Activated T-helper 1 cell treated with anti-CD3 and anti-CD28 coated beads, Interleukin-12 subunit alpha, Interleukin-12 subunit beta, Interleukin-2, Interleukin-4 antibody, amounts not matched to agents 30 ng/mL and 10 ng/mL and 1 ng/mL, durations not matched to agents 14 hours and 24 hours and 36 hours (primary cell): ENCODE results near the gene HDAC4. TPM values are rescaled to one million over a fixed set of nuclear protein-coding genes. Genes with fewer than 3 reads are reported as not detected.

Experiments used
- DNase-seq: peaks from one replicate; pipeline ENCODE4 v3.0.0; 2021; ENCODE audit warnings: low spot score
- H3K27ac Mint-ChIP-seq: one replicate; pipeline ENCODE4 v1.8.0; 2021; ENCODE audit warnings: mild to moderate bottlenecking, mixed read lengths
- H3K27me3 Mint-ChIP-seq: one replicate; pipeline ENCODE4 v1.8.0; 2022; ENCODE audit warnings: mild to moderate bottlenecking, moderate library complexity, mixed read lengths; ENCODE audit not compliant: insufficient read depth
- H3K36me3 Mint-ChIP-seq: one replicate; pipeline ENCODE4 v1.8.0; 2021; ENCODE audit warnings: low read depth, mixed read lengths
- H3K4me1 Mint-ChIP-seq: one replicate; pipeline ENCODE4 v1.8.0; 2021; ENCODE audit warnings: low read depth, mixed read lengths
- H3K4me3 Mint-ChIP-seq: one replicate; pipeline ENCODE4 v1.8.0; 2021; ENCODE audit warnings: mild to moderate bottlenecking, moderate library complexity, mixed read lengths
- H3K9me3 Mint-ChIP-seq: one replicate; pipeline ENCODE4 v1.8.0; 2021; ENCODE audit warnings: mixed read lengths
- intact Hi-C: fragments of 100-400 bp; cut with micrococcal nuclease; formaldehyde crosslinking; loops from one replicate; pipeline ENCODE4 v1.15.1; 2024
- total RNA-seq: library from RNA; stranded (reverse); gene quantifications from 2 replicates; pipeline ENCODE4 v1.2.3, GENCODE V29; 2022

Gene HDAC4
- total RNA-seq, 1 donor from 2014 or later = 41.3 TPM

DNA sequence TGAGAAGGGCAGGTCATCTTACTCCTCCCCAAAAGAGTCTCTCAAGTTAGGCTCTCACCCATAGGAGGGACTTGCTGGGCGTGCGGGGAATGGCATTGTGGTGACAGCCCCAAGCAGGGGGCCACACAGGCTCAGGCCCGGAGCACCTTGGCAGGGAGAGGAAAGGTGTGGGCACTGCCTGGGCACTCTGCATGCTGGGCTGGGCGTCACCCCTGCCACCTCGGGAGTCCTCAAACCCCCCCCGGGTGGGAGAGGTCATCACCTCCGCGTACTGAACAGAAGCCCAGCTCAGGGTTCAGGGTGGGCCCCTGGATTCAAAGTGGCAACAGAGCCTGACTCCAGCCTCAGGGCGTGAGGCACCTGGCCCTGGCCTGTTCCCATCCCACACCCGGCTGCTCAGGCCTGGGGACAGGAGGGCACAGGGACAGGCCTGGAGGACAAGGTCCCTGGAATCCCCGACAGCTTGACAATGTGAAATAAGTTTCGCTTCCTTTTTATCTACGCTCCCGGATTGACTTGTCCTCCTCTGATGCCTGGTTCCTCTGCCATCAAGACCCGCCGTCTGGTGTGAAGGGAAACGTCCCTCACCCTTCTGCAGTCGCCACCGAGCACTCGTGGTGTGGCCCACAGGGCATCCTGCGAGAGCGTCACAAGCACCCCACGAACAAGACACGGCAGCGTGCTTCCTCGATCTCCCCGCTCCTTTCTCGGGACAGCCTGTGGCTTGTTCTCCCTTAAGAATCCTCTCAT, 97.8 kb downstream of the HDAC4 start:
- intact Hi-C loops = no loop called here
- no peaks in the 10 kb centered on the region for H3K9me3 Mint-ChIP-seq
- H3K27ac Mint-ChIP-seq = no peak overlapping the region
- H3K4me3 Mint-ChIP-seq = no peak overlapping the region
- H3K36me3 Mint-ChIP-seq = peaks cover 6% of the 10 kb centered on the region
- peaks cover 48% of the 10 kb centered on the region for H3K4me1 Mint-ChIP-seq
- no peaks in the 10 kb centered on the region for H3K27me3 Mint-ChIP-seq
- DNase-seq = no peak

DNA sequence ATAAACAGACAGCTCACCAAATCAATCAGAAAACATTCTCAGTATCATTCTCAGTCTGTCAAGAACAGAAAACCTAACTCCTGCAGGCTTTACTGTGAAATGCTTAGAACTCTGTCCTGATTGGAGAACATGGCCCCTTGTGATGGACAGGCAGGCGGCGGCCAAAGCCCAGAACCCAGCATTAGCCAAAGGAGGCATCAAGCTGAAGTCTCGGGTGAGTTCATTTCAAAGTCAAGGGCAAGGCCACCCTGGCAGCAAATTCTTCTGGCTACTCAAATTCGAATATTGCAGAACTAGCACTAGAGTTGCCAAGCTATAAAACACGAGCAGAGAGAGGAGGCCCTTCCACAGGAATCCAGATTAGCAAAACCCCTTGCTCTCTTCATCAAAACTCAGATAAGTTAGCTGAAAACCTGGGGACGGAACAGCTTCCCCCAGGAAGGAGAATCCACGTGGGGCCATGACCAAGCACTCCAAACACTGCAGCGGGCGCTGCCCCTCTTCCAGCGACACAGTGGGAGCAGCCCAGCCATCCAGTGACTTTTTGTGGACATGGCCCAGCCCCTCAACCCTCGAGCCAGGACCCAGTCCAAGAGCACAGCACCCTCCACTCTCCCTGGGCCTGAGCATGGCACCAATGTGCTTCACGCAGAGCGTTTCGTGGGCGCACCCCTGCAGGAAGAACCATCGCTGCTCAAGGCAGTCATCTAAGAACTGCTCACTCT, 98.6 kb downstream of the HDAC4 start:
- intact Hi-C loops = no loop called here
- H3K9me3 Mint-ChIP-seq = no peaks in the 10 kb centered on the region
- no peak for DNase-seq
- H3K36me3 Mint-ChIP-seq = peaks cover 9% of the 10 kb centered on the region
- no peak overlapping the region for H3K4me3 Mint-ChIP-seq
- H3K27me3 Mint-ChIP-seq = no peaks in the 10 kb centered on the region
- H3K4me1 Mint-ChIP-seq = peaks cover 55% of the 10 kb centered on the region
- no peak overlapping the region for H3K27ac Mint-ChIP-seq

DNA sequence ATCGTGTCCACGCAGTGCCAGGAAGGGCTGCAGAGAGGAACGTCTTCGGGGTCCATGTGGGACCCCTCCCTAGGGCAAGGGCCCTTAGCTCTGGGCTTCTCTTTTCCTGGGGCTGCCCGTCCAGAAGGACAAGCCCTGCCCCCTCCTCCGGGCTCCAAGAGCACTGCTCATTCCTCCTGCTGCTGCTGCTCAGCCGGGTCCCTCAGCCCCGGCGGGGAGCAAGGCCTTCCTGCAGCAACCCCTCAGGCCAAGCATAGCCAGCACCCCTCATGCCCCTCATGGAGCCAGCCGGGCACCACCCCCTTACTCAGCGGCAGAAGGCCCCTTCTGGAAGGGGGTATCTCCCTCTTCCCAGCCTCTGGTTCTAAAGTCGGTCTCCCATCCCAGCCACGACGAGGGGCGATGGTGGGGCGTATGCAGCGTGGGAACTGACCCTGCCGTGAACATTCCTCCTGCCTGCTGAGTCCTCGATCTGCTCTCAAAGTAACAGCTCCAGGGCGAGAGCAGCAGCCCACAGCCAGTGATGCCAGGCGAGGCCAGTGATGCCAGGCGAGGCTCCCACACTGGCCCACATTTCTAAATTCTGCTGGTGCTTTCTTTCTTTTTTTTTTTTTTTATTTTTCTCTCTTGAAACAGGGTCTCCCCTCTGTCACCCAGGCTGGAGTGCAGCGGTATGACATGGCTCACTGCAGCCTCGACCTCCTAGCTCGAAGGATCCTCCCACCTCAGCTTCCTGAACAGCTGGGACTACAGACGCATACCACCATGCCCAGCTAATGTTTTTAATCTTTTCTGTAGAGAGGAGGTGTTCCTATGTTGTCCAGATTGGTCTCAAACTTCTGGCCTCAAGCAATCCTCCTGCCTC, 99.7 kb downstream of the HDAC4 start:
- peak overlapping the region; percentile 52 for H3K27ac Mint-ChIP-seq
- intact Hi-C loops = no loop called here
- no peaks in the 10 kb centered on the region for H3K27me3 Mint-ChIP-seq

DNA sequence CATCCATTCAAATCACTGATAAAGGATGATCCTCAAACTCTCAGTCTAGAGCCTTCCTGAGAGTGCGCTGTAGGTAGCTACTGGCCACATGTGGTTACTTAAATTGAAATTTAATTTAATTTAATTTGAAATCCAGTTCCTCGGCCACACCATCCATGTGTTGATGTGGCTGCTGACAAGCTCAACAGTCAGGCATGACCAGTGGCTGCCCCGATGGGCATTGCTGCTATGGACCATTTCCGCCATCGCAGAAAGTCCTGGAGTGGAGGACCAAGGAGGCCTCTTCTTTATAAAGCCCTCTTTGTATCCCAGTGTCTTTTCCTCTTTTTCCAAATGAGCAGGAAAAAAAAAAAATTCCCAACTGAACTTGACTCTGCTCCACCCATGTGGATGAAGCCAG, 100.6 kb downstream of the HDAC4 start:
- Mint-ChIP-seq H3K4me1 (peaks cover 70% of the 10 kb centered on the region), H3K27ac (no peak overlapping the region), H3K36me3 (peaks cover 9% of the 10 kb centered on the region), H3K9me3 (no peaks in the 10 kb centered on the region), H3K4me3 (no peak overlapping the region), H3K27me3 (peaks cover 2% of the 10 kb centered on the region)
- intact Hi-C loops = no loop called here
- DNase-seq = no peak

More for the DNA sequence above, 99.7 kb downstream of the HDAC4 start:
- H3K9me3 Mint-ChIP-seq = no peaks in the 10 kb centered on the region
- peaks cover 61% of the 10 kb centered on the region for H3K4me1 Mint-ChIP-seq
- H3K36me3 Mint-ChIP-seq = peaks cover 9% of the 10 kb centered on the region
- no peak overlapping the region for H3K4me3 Mint-ChIP-seq
- DNase-seq = no peak

DNA sequence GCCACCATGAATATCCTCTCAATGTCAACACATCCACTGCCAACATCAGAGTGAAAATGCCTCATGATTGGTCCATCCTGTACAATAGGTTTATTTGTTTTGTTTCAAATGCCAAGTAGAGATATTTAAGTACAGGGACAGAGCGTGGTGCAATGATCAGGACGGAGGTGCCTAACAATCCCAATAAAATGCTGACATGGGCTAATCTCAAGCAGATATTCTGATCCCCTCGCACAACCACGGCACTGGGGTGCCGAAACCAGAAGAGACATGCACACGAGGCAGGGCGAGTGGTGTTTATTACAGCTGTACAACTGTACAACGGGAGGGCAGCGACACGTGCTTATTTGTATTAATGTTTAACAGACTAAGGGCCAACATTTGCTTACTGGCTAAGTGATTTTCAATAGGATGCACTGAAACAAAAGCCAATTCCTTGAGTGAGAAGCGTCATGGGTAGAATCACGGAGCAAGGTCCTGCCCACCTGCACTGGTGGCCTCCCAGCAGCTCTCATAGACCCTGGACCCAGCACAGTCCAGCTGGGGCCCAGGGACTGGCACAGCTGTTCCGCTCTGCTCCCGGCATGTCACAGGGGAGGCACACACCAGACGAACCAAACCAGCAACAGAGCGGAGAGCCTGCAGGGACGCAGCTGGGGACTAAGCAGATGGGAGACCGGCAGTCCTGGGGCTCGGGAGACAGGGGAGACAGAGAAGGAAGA, 101.4 kb downstream of the HDAC4 start:
- intact Hi-C loops = no loop called here
- Mint-ChIP-seq H3K27ac (no peak overlapping the region), H3K36me3 (peaks cover 11% of the 10 kb centered on the region), H3K27me3 (peaks cover 2% of the 10 kb centered on the region), H3K4me3 (no peak overlapping the region), H3K9me3 (no peaks in the 10 kb centered on the region), H3K4me1 (peaks cover 71% of the 10 kb centered on the region)
- no peak for DNase-seq

DNA sequence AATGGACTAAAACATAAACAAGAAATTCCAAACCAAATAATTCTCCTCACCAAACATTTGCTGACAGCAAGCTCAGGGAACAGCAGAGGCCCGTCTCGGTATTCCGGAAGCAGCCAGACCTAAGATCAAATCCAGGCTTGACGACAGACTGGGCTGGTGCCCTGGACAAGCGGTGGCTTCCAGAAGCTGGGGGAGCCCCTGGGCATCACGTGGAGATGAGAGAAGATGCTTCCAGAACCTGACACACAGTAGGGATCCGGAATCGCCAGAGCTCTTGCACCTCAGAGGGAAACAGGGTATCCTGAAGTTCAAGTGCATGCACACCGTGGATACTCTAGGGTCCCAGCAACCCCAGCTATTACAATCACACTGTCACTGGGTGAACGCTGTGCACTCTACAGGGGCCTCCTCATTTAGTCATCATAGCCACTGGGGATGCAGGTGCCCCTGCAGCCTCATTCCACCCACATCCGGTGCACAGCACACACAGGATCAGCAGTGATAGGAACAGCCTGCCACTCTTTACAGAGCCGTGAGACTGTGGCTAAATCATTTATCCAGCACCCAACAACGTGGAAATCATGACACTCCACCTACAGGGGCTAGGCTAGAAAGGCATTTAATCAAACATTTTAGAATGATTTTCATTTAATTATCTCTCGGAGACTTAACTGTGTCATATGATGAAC, 102.6 kb downstream of the HDAC4 start:
- Mint-ChIP-seq H3K4me3 (peak overlapping the region; percentile 84), H3K36me3 (peaks cover 15% of the 10 kb centered on the region), H3K27me3 (peaks cover 2% of the 10 kb centered on the region), H3K4me1 (peaks cover 71% of the 10 kb centered on the region), H3K9me3 (no peaks in the 10 kb centered on the region), H3K27ac (peak overlapping the region; percentile 91)
- DNase-seq = peak; percentile 72
- intact Hi-C loops = loop anchor here (1.0 kb wide), 7 partner anchors 9 to 71 kb away; no protein-coding TSS in a partner anchor

DNA sequence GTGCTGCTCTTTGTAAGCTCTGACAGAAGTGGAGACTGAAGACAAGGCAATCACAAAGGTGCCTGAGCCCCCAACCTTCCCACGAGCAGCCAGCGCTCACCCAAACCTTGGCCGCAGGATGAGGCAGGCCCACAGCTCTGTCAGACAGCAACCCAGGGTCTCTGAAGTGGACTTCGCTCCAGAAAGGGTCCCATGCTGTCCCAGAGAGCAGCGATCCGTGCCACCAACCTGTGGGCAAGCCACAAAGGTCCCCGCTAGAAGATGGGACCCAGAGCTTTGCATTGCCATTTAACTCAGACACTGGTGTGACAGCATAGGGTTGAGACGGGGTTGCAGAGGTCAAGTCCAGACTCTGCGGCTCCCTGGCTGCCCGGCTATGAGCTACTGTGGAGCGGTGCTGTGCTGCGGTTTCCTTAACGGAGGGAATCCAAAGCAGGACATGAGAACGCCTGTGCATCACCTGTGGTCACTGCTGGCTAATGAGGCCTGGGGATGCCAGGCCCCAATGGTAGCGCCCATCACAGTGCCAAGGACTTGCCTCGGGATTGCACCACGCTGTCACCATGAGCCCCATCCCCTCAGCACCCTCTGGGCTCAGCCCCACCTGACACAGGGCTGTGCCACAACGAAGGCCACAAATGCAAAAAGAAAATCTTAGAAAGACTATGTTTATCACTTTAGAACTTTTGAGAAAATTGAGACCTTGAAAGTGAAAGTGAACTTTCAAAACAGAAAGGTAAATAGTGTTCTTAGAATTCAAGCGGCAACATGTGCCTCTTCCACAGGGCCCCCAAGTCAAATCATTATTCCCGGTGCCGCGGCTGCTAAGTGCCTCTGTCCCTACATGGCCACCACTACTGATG, 103.4 kb downstream of the HDAC4 start:
- intact Hi-C loops = loop anchor here (1.0 kb wide), 7 partner anchors 8 to 72 kb away; no protein-coding TSS in a partner anchor
- no peak for DNase-seq
- Mint-ChIP-seq H3K4me1 (peaks cover 74% of the 10 kb centered on the region), H3K36me3 (peaks cover 16% of the 10 kb centered on the region), H3K27ac (peak overlapping the region; percentile 91), H3K27me3 (peaks cover 2% of the 10 kb centered on the region), H3K9me3 (no peaks in the 10 kb centered on the region), H3K4me3 (peak overlapping the region; percentile 84)

DNA sequence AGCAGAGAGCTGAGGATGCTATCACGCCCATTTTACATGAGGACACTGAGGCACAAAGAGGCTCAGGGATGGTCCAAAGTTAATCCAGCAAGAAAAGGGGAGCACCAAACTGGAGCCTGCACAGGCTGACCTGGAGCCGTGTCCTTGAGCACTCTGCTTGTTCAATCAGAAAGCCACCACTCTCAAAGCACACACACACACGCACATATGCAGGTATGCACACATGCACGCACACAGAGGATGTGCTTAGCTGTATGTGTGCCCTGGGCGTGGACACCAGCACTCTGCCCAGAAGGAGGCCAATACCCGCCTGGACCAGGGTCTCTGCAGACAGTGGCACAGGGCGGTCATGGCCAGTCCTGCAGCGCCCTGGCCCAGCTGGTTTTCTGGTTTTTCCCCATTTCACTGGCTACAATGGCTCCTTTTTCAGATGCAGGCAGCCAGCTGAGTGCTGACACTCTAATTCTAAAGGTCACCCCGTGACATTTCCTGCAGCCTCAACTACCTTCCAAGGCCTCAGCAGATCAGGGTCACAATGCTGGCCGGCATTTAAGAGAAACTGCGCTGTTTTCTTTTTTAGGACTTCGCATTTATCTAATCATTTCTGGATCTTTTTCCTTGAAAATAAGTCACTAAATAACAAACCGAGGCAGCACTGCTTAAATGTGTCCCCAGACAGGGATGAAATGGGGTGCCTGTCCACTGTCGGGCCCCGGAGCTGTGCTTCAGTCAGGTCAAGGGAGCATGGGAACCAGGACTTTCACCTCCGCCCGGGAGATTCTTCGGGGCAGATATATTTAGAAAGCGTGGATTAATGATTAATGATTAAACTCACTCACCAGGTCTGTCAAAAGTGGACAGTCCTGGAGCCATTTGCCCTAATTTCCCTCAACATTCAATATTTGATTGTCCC, 104.5 kb downstream of the HDAC4 start:
- Mint-ChIP-seq H3K36me3 (peaks cover 14% of the 10 kb centered on the region), H3K27ac (peak overlapping the region; percentile 11), H3K4me3 (peak overlapping the region; percentile 60), H3K4me1 (peaks cover 68% of the 10 kb centered on the region), H3K9me3 (no peaks in the 10 kb centered on the region), H3K27me3 (peaks cover 2% of the 10 kb centered on the region)
- no peak for DNase-seq
- intact Hi-C loops = no loop called here

DNA sequence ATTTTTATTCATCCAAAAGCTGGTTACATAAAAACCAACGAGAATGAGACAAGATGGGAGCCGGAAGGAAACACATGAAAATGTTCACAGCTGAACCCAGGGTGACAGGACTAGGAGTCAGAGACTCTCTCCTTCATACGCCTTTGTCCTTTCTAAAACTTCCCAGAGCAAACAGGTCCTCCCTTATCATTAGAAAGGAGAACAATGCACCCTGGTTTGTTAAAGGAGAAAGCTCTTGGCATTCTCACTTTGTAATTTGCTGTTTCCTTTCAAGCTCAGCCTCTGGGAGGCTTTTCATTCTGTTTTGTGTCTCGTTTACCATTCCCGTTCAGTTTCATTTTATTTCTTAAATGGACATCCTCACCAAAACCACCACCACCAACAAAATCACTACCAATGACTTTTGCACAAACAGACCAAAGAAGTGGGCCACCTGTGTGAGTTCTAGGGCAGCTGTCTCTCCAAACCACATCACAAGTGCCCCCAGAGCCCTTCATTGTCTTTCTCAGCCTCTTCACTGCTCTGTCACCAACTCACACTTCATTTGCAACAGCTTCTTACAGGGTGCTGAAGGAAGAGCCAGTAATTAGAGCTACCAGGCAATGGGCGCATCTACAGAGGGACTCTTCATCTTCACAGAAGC, 105.3 kb downstream of the HDAC4 start:
- intact Hi-C loops = no loop called here
- no peaks in the 10 kb centered on the region for H3K9me3 Mint-ChIP-seq
- H3K36me3 Mint-ChIP-seq = peaks cover 14% of the 10 kb centered on the region
- peak overlapping the region; percentile 60 for H3K4me3 Mint-ChIP-seq
- peaks cover 70% of the 10 kb centered on the region for H3K4me1 Mint-ChIP-seq
- peak overlapping the region; percentile 11 for H3K27ac Mint-ChIP-seq
- H3K27me3 Mint-ChIP-seq = peaks cover 2% of the 10 kb centered on the region
- no peak for DNase-seq

DNA sequence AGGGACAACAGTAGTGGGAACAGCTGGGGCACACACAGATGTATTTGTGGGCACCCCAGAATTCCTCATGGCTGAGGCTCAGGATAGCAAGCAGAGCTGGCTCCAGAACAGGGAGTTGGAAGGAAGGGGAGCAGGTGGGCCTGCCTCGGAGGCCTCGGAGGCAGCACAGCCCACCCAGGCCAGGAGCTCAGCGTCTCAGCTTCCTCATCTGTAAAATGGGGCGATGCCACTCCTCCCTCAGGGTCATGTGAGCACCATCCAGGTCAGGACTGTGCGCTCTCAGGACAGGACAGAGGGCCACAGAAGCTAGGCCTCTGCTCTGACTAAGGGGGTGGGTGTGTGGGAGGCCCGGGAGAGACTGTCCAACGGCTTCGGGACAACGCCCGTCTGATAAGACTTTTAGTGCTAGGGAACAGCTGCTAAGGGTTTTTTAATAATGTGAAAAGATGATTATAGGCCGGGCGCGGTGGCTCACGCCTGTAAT, 106.2 kb downstream of the HDAC4 start:
- no peak for DNase-seq
- no peaks in the 10 kb centered on the region for H3K9me3 Mint-ChIP-seq
- peaks cover 72% of the 10 kb centered on the region for H3K4me1 Mint-ChIP-seq
- H3K27ac Mint-ChIP-seq = peak overlapping the region; percentile 89
- intact Hi-C loops = loop anchor here (1.0 kb wide), 2 partner anchors 10 to 19 kb away; no protein-coding TSS in a partner anchor
- peaks cover 2% of the 10 kb centered on the region for H3K27me3 Mint-ChIP-seq
- H3K4me3 Mint-ChIP-seq = peak overlapping the region; percentile 85
- peaks cover 17% of the 10 kb centered on the region for H3K36me3 Mint-ChIP-seq
